Mesenchymal stem cell (in vitro differentiated cells and primary cell): ENCODE data around the gene LEMD2.
A peak's percentile ranks its signal among the peaks of the same experiment; 100 is the strongest.

Experiments used
- DNase-seq: peaks from one replicate; pipeline ENCODE4 v3.0.0-alpha.2; 2013
- H2AFZ ChIP-seq: one replicate; pipeline ENCODE4 v1.6.1; 2013; ENCODE audit warnings: low read depth, mild to moderate bottlenecking, control low read depth, inconsistent platforms, low read length, moderate library complexity
- H2AK5ac ChIP-seq: 2 replicates; pipeline ENCODE4 v1.6.1; 2013; ENCODE audit warnings: low read length, moderate library complexity, mild to moderate bottlenecking, inconsistent platforms; ENCODE audit not compliant: severe bottlenecking
- H2BK120ac ChIP-seq: one replicate; pipeline ENCODE4 v1.6.1; 2013; ENCODE audit warnings: low read depth, mild to moderate bottlenecking, inconsistent platforms, low read length, moderate library complexity
- H2BK12ac ChIP-seq, 2 experiments: one replicate each; pipeline ENCODE4 v1.6.1; 2013; ENCODE audit warnings: inconsistent platforms in 2 of 2, low read length in 2 of 2, mild to moderate bottlenecking in 2 of 2, moderate library complexity in 2 of 2, control low read depth in 1 of 2
- H2BK15ac ChIP-seq: one replicate; pipeline ENCODE4 v1.6.1; 2013; ENCODE audit warnings: mild to moderate bottlenecking, low read depth, inconsistent platforms; ENCODE audit not compliant: poor library complexity, severe bottlenecking
- H2BK5ac ChIP-seq: 2 replicates; pipeline ENCODE4 v1.6.1; 2013; ENCODE audit warnings: low read depth, mild to moderate bottlenecking, low read length, control low read depth, inconsistent platforms; ENCODE audit not compliant: poor library complexity, severe bottlenecking
- H3K14ac ChIP-seq, 2 experiments: one replicate each; pipeline ENCODE4 v1.6.1; 2013; ENCODE audit warnings: inconsistent platforms in 2 of 2, low read length in 2 of 2, control low read depth in 1 of 2, mild to moderate bottlenecking in 1 of 2, moderate library complexity in 1 of 2
- H3K18ac ChIP-seq, 2 experiments: one replicate each; pipeline ENCODE4 v1.6.1; 2013; ENCODE audit warnings: inconsistent platforms in 2 of 2, low read length in 2 of 2, control low read depth in 1 of 2, low read depth in 1 of 2, mild to moderate bottlenecking in 1 of 2
- H3K23ac ChIP-seq, 2 experiments: one replicate each; pipeline ENCODE4 v1.6.1; 2013; ENCODE audit warnings: inconsistent platforms in 2 of 2, low read length in 2 of 2, mild to moderate bottlenecking in 2 of 2, moderate library complexity in 2 of 2, control low read depth in 1 of 2
- H3K27ac ChIP-seq: 2 replicates; pipeline ENCODE4 v1.5.1; 2013; ENCODE audit warnings: mild to moderate bottlenecking, moderate library complexity, low read length, control low read depth, inconsistent platforms; ENCODE audit not compliant: poor library complexity, severe bottlenecking
- H3K27me3 ChIP-seq, 2 experiments: 2 replicates each; pipeline versions ENCODE4 v1.6.1 to v1.7.0; 2013; ENCODE audit warnings: low read length in 2 of 2, mild to moderate bottlenecking in 2 of 2, moderate library complexity in 2 of 2, control low read depth in 1 of 2, inconsistent platforms in 1 of 2; ENCODE audit not compliant: control insufficient read depth in 1 of 2, insufficient read depth in 1 of 2
- H3K36me3 ChIP-seq, 2 experiments: 2 replicates each; pipeline versions ENCODE4 v1.6.1 to v1.7.0; 2013; ENCODE audit warnings: low read length in 2 of 2, control low read depth in 1 of 2, inconsistent platforms in 1 of 2, low read depth in 1 of 2, mild to moderate bottlenecking in 1 of 2; ENCODE audit not compliant: insufficient read depth in 2 of 2, control insufficient read depth in 1 of 2
- H3K4ac ChIP-seq, 2 experiments: one replicate each; pipeline ENCODE4 v1.6.1; 2013; ENCODE audit warnings: inconsistent platforms in 2 of 2, low read length in 2 of 2, mild to moderate bottlenecking in 2 of 2, moderate library complexity in 2 of 2, control low read depth in 1 of 2, low read depth in 1 of 2
- H3K4me1 ChIP-seq: 2 replicates; pipeline ENCODE4 v1.6.1; 2013; ENCODE audit warnings: low read depth, low read length, control low read depth; ENCODE audit not compliant: control insufficient read depth, insufficient read depth
- H3K4me2 ChIP-seq: 2 replicates; pipeline ENCODE4 v1.6.1; 2013; ENCODE audit warnings: low read length, mild to moderate bottlenecking, inconsistent platforms; ENCODE audit not compliant: poor library complexity, severe bottlenecking
- H3K4me3 ChIP-seq, 2 experiments: 2 replicates each; pipeline versions ENCODE4 v1.5.1 to v1.7.0; 2013; ENCODE audit warnings: low read length in 2 of 2, mild to moderate bottlenecking in 2 of 2, control low read depth in 1 of 2, low read depth in 1 of 2; ENCODE audit not compliant: insufficient read depth in 1 of 2
- H3K79me1 ChIP-seq: replicated peaks from 2 replicates; pipeline ENCODE4 v1.6.1; 2013; ENCODE audit warnings: mild to moderate bottlenecking, control low read depth, low read length, inconsistent platforms; ENCODE audit not compliant: poor library complexity, severe bottlenecking
- H3K9ac ChIP-seq: 2 replicates; pipeline ENCODE4 v1.7.0; 2013; ENCODE audit warnings: mild to moderate bottlenecking, low read length, moderate library complexity
- H3K9me3 ChIP-seq: 2 replicates; pipeline ENCODE4 v1.7.0; 2013; ENCODE audit warnings: mild to moderate bottlenecking, low read length; ENCODE audit not compliant: control insufficient read depth
- H4K8ac ChIP-seq: one replicate; pipeline ENCODE4 v1.6.1; 2013; ENCODE audit warnings: inconsistent platforms, mild to moderate bottlenecking, low read length, moderate library complexity
- H4K91ac ChIP-seq: one replicate; pipeline ENCODE4 v1.6.1; 2013; ENCODE audit warnings: mild to moderate bottlenecking, low read length, inconsistent platforms
- WGBS: methylation state at CpG from one replicate; pipeline ENCODE4 v1.1.7; 2013; ENCODE audit warnings: mixed read lengths; 5-methylcytosine and 5-hydroxymethylcytosine counted together

LEMD2 gene

DNA sequence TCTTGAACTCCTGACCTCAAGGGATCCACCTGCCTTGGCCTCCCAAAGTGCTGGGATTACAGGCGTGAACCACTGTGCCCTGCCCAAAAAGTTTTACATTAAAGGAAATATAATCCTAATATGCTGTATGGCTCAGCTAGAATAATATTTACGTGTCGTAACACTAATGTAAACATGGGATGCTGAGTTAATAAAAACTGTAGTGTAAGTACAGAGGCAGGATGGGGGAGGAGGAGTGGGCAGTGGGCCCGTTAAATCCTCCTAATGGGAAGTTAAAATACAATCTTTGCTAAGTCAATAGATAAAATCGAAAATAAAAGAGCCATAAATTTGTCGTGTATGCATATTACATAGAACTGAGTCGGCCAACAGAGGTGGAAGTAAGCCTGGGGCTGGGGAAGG is 30.1 kb downstream of the LEMD2 start:
- no peak overlapping the region for H2BK15ac ChIP-seq
- WGBS, result 51% methylated on average over 6 of the region's 7 CpGs
- H2BK5ac ChIP-seq, result no peak overlapping the region
- H2BK12ac ChIP-seq, result no peak overlapping the region
- no peak overlapping the region for H3K27ac ChIP-seq
- H4K8ac ChIP-seq, result no peak overlapping the region
- H2AK5ac ChIP-seq, result no peak overlapping the region
- no peak overlapping the region for H3K23ac ChIP-seq
- H3K4me1 ChIP-seq, result peaks cover 35% of the 10 kb centered on the region
- no peak overlapping the region for H3K4me2 ChIP-seq
- H3K4me3 ChIP-seq, result no peak overlapping the region
- H4K91ac ChIP-seq, result no peak overlapping the region
- DNase-seq, result peak; percentile 40
- no peak overlapping the region for H3K18ac ChIP-seq
- no peak overlapping the region for H3K9ac ChIP-seq
- no peaks in the 10 kb centered on the region for H3K36me3 ChIP-seq
- H3K27me3 ChIP-seq, result peaks cover 0 to 38% of the 10 kb centered on the region in 2 experiments
- H3K9me3 ChIP-seq, result no peaks in the 10 kb centered on the region
- H3K4ac ChIP-seq, result no peak overlapping the region
- no peak overlapping the region for H2BK120ac ChIP-seq
- no peak overlapping the region for H2AFZ ChIP-seq
- no peaks in the 10 kb centered on the region for H3K79me1 ChIP-seq
- no peak overlapping the region for H3K14ac ChIP-seq

DNA sequence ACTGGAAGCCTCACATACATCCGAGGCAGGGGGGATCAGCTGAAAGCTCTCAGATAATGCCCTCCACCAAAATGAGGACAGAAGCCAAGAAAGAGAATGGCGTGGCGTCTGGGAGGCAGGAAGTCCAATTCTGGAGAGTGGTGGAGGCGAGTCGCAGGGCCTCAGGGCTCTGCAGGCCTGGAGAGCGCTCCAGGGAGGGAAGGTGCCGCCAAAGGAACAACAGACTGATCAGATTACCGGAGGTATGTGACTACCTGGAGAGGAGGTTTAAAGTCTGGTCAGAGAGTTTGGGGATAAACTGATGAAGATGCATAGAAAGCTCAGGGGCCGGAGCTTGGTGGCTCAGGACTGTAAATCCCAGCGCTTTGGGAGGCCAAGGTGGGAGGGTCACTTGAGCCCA is 31.0 kb downstream of the LEMD2 start:
- Histone ChIP-seq H3K23ac (no peak overlapping the region), H4K8ac (no peak overlapping the region), H3K4me2 (no peak overlapping the region), H2BK15ac (no peak overlapping the region), H4K91ac (no peak overlapping the region), H3K9me3 (no peaks in the 10 kb centered on the region), H3K4me3 (no peak overlapping the region), H3K9ac (no peak overlapping the region), H2BK5ac (no peak overlapping the region), H3K14ac (no peak overlapping the region), H2BK120ac (no peak overlapping the region), H3K4me1 (peaks cover 35% of the 10 kb centered on the region), H2AFZ (no peak overlapping the region), H3K27me3 (peaks cover 0 to 40% of the 10 kb centered on the region in 2 experiments), H2BK12ac (peak overlapping the region in 1 of 2 experiments; percentile 59), H3K18ac (no peak overlapping the region), H3K79me1 (no peaks in the 10 kb centered on the region), H3K27ac (no peak overlapping the region), H3K36me3 (no peaks in the 10 kb centered on the region), H2AK5ac (peak overlapping the region; percentile 38), H3K4ac (no peak overlapping the region)
- no peak for DNase-seq
- WGBS, result 88% methylated on average over 10 of the region's 10 CpGs

DNA sequence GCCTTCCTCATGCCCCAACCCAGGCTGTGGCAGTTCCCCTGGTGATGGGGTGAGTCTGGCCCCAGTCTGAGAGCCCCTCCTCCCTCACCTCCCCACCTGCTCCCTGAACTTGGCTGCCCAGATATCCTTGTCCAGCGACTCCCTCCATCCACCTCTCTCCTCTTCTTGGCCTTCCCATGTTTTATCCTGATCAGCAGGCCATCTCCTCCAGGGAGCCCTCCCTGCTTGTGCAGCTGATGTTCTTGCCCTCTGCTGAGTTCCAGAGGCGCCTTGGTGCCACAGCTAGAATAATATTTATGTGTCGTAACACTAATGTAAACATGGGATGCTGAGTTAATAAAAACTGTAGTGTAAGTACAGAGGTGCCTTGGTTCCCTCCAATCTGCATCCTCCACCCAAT is 31.8 kb downstream of the LEMD2 start:
- H4K91ac ChIP-seq, result peak overlapping the region; percentile 75
- H3K36me3 ChIP-seq, result no peaks in the 10 kb centered on the region
- no peak overlapping the region for H4K8ac ChIP-seq
- H2AFZ ChIP-seq, result no peak overlapping the region
- no peak overlapping the region for H3K4me2 ChIP-seq
- H3K4me1 ChIP-seq, result peaks cover 38% of the 10 kb centered on the region
- 45% methylated on average over 3 of the region's 3 CpGs for WGBS
- no peak overlapping the region for H3K4me3 ChIP-seq
- no peak overlapping the region for H3K27ac ChIP-seq
- no peaks in the 10 kb centered on the region for H3K79me1 ChIP-seq
- H2BK12ac ChIP-seq, result peak overlapping the region in 1 of 2 experiments; percentile 23
- H3K14ac ChIP-seq, result peak overlapping the region in 1 of 2 experiments; percentile 82
- H3K27me3 ChIP-seq, result peaks cover 0 to 45% of the 10 kb centered on the region in 2 experiments
- H2BK5ac ChIP-seq, result no peak overlapping the region
- H3K18ac ChIP-seq, result peak overlapping the region in 1 of 2 experiments; percentile 9
- H2BK120ac ChIP-seq, result no peak overlapping the region
- peak; percentile 35 for DNase-seq
- peak overlapping the region; percentile 10 for H2AK5ac ChIP-seq
- no peak overlapping the region for H2BK15ac ChIP-seq
- H3K4ac ChIP-seq, result peak overlapping the region in 1 of 2 experiments; percentile 85
- no peaks in the 10 kb centered on the region for H3K9me3 ChIP-seq
- no peak overlapping the region for H3K9ac ChIP-seq
- H3K23ac ChIP-seq, result no peak overlapping the region

DNA sequence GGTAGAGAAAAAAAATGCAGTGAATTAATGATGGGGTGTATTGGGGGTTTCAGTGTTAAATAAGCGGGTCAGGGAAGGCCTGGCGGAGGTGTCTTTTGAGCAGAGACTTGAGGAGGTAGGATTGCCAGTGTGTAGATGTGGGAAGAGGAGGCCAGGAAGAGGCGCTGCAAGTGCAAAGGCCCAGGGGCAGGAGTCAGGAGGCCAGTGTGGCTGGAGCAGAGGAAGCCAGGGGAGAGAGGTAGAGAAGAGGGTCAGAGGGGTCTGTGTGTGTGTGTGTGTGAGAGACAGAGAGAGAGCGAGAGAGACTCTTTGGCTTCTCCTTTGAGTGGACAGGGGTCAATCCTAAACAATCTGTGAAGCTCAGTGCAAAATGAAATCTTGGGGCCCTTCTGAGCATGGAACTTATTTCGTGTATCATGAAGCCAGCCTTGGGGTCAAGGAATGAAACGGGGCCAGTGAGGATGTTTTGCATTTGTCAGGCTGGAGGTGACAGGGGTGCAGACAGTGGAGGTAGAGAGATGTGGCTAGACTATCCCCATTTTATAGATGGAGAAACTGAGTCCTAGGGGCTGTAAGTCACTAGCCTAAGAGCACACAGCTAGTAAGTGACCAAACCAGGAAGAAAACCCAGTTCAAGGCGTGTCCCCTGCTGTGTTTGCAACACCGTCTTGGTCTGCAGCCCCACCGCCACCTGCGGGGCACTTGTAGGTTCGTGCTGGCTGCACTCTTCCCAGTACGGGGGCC is 32.5 kb downstream of the LEMD2 start:
- Histone ChIP-seq H2BK5ac (no peak overlapping the region), H3K27ac (no peak overlapping the region), H3K9ac (no peak overlapping the region), H3K9me3 (no peaks in the 10 kb centered on the region), H3K23ac (no peak overlapping the region), H4K8ac (no peak overlapping the region), H3K27me3 (peaks cover 0 to 45% of the 10 kb centered on the region in 2 experiments), H2BK12ac (no peak overlapping the region), H3K4me3 (no peak overlapping the region), H3K4me2 (no peak overlapping the region), H2BK120ac (no peak overlapping the region), H3K14ac (no peak overlapping the region), H2BK15ac (no peak overlapping the region), H4K91ac (peak overlapping the region; percentile 75), H2AK5ac (no peak overlapping the region), H3K4ac (peak overlapping the region in 1 of 2 experiments; percentile 85), H2AFZ (no peak overlapping the region), H3K4me1 (peaks cover 37% of the 10 kb centered on the region), H3K18ac (peak overlapping the region in 1 of 2 experiments; percentile 9), H3K79me1 (no peaks in the 10 kb centered on the region), H3K36me3 (no peaks in the 10 kb centered on the region)
- DNase-seq, result no peak
- WGBS, result 80% methylated on average over 12 of the region's 12 CpGs
